HepG2 (cell line): ENCODE measurements around the gene NRN1L. TPM values are rescaled to one million over a fixed set of nuclear protein-coding genes. Genes with fewer than 3 reads are reported as not detected.

Experiments
- ATF7 ChIP-seq, 2 experiments: fragments of 450-650 bp in 1 of 2; sonication (generic) in 1 of 2; formaldehyde crosslinking in 1 of 2; IDR thresholded peaks; 2 replicates each; pipeline versions ENCODE4 v1.4.0 to v1.6.1; 2016 to 2020; ENCODE audit warnings: antibody characterized with exemption in 1 of 2, mild to moderate bottlenecking in 1 of 2, missing genetic modification reagents in 1 of 2
- DMAP1 ChIP-seq: IDR thresholded peaks from 2 replicates; pipeline ENCODE4 v1.6.1; 2016
- HBP1 ChIP-seq: IDR thresholded peaks from 2 replicates; pipeline ENCODE4 v1.6.1; 2016; ENCODE audit warnings: low read depth, control low read depth
- ISL2 ChIP-seq: sonication (generic); formaldehyde crosslinking; IDR thresholded peaks from 2 replicates; pipeline ENCODE4 v1.5.0; 2020; ENCODE audit warnings: missing genetic modification reagents
- KLF11 ChIP-seq: IDR thresholded peaks from 2 replicates; pipeline ENCODE4 v1.6.1; 2016; ENCODE audit warnings: missing compliant biosample characterization
- MYPOP ChIP-seq: sonication (generic); formaldehyde crosslinking; IDR thresholded peaks from 2 replicates; pipeline ENCODE4 v1.8.1; 2023; ENCODE audit warnings: mild to moderate bottlenecking, moderate library complexity, missing genetic modification reagents
- NFATC3 ChIP-seq: sonication (generic); formaldehyde crosslinking; IDR thresholded peaks from 2 replicates; pipeline ENCODE4 v1.5.1; 2020; ENCODE audit warnings: mild to moderate bottlenecking, missing genetic modification reagents
- NR2C2 ChIP-seq: sonication (generic); formaldehyde crosslinking; IDR thresholded peaks from 2 replicates; pipeline ENCODE4 v1.4.0; 2020; ENCODE audit warnings: missing genetic modification reagents, mild to moderate bottlenecking, moderate library complexity, borderline replicate concordance
- RARA ChIP-seq: IDR thresholded peaks from 2 replicates; pipeline ENCODE4 v1.6.1; 2016; ENCODE audit warnings: missing genetic modification reagents, missing compliant biosample characterization
- SAP130 ChIP-seq: IDR thresholded peaks from 2 replicates; pipeline ENCODE4 v1.6.1; 2016; ENCODE audit warnings: low read depth
- THAP11 ChIP-seq: IDR thresholded peaks from 2 replicates; pipeline ENCODE4 v1.6.1; 2016; ENCODE audit warnings: missing biosample characterization, missing genetic modification reagents
- ZC3H13 ChIP-seq: sonication (generic); formaldehyde crosslinking; IDR thresholded peaks from 2 replicates; pipeline ENCODE4 v1.8.1; 2023; ENCODE audit warnings: mild to moderate bottlenecking, missing genetic modification reagents, moderate library complexity
- ZNF30 ChIP-seq: sonication (generic); formaldehyde crosslinking; IDR thresholded peaks from 2 replicates; pipeline ENCODE4 v1.5.0; 2020; ENCODE audit warnings: mild to moderate bottlenecking, missing genetic modification reagents
- ZNF550 ChIP-seq: sonication (generic); formaldehyde crosslinking; IDR thresholded peaks from 2 replicates; pipeline ENCODE4 v1.4.0; 2020; ENCODE audit warnings: mild to moderate bottlenecking, missing genetic modification reagents, borderline replicate concordance
- ZNF75D ChIP-seq: sonication (generic); formaldehyde crosslinking; IDR thresholded peaks from 2 replicates; pipeline ENCODE4 v1.8.1; 2023; ENCODE audit warnings: missing genetic modification reagents, mild to moderate bottlenecking, borderline replicate concordance
- polyA plus RNA-seq, 8 experiments: library from polyadenylated mRNA; depleted of rRNA in 3 of 8; stranded (reverse) in 7 of 8; unstranded in 1 of 8; fragments of >200 nt; fragmentation: Illumina TruSeq in 4 of 8; extraction: Trizol in 4 of 8; gene quantifications; 2 replicates each; pipeline versions ENCODE4 v1.2.1 to v1.2.3, GENCODE V29; 2011 to 2016; ENCODE audit warnings: low read depth in 4 of 8, missing spikeins in 1 of 8, mixed read lengths in 1 of 8; ENCODE audit not compliant: insufficient read depth in 1 of 8
- total RNA-seq, 5 experiments: library from RNA; depleted of rRNA; stranded (reverse); fragments of >200 nt; fragmentation: Illumina TruSeq; extraction: Trizol; gene quantifications; 2 replicates each; pipeline ENCODE4 v1.2.3, GENCODE V29; 2016; ENCODE audit warnings: low read depth in 1 of 5
- TF ChIP-seq, protein P1 (sequence below): sonication (generic); formaldehyde crosslinking; IDR thresholded peaks from 2 replicates; pipeline ENCODE4 v1.4.0; 2020; ENCODE audit warnings: missing genetic modification reagents, mild to moderate bottlenecking, borderline replicate concordance
- TF ChIP-seq, protein P2 (sequence below): sonication (generic); formaldehyde crosslinking; IDR thresholded peaks from 2 replicates; pipeline ENCODE4 v1.5.0; 2020; ENCODE audit warnings: missing genetic modification reagents
- TF ChIP-seq, protein P3 (sequence below): sonication (generic); formaldehyde crosslinking; IDR thresholded peaks from 2 replicates; pipeline ENCODE4 v1.4.0; 2020; ENCODE audit warnings: low read depth, mild to moderate bottlenecking, missing genetic modification reagents

NRN1L gene
- total and polyA plus RNA-seq, 2 of the 13 experiments (the other 11 are each of a cell fraction or from before 2014, with no cell fraction given): 0.53 to 1.2 TPM

DNA sequence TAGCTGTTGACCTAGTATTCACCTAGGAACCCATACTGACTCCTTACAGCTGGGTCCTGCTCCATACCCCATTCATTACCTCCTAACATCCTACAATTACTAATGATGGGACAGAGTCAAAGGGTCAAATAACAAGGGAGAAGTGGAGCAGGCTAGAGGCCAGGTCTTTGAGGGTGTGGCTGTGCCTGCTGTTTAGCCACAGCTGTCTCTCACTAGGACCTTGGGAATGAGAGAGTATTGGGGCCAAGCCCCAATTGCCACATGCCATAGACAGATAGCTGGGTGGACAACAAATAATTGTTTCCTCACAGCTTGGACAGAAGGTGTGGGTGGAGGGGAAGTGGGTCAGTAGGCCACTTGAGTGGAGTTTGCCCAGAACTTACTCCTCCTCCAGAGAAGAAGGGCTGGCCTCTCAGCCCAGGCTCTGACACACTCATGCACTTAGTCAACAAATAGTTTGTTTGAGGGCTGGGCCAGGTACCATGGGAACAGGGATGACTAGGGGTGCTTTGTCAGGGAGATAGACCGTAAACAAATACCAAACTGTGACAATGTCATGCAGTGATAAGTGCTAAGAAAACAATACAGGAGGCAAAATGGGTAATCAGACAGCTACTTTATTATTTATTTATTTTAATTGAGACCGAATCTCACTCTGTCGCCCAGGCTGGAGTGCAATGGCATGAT is 27.0 kb upstream of the NRN1L start (continued):
- TF ChIP-seq, protein P1, sequence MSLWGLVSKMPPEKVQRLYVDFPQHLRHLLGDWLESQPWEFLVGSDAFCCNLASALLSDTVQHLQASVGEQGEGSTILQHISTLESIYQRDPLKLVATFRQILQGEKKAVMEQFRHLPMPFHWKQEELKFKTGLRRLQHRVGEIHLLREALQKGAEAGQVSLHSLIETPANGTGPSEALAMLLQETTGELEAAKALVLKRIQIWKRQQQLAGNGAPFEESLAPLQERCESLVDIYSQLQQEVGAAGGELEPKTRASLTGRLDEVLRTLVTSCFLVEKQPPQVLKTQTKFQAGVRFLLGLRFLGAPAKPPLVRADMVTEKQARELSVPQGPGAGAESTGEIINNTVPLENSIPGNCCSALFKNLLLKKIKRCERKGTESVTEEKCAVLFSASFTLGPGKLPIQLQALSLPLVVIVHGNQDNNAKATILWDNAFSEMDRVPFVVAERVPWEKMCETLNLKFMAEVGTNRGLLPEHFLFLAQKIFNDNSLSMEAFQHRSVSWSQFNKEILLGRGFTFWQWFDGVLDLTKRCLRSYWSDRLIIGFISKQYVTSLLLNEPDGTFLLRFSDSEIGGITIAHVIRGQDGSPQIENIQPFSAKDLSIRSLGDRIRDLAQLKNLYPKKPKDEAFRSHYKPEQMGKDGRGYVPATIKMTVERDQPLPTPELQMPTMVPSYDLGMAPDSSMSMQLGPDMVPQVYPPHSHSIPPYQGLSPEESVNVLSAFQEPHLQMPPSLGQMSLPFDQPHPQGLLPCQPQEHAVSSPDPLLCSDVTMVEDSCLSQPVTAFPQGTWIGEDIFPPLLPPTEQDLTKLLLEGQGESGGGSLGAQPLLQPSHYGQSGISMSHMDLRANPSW (CRISPR knock-in tag): no peak
- peak; percentile 98 for TF ChIP-seq SAP130 (CRISPR knock-in tag)
- no peak for TF ChIP-seq ATF7 (IDR thresholded peaks at IDR 0.05)
- TF ChIP-seq ATF7 (CRISPR knock-in tag; IDR thresholded peaks at IDR 0.05): no peak
- TF ChIP-seq HBP1: no peak
- TF ChIP-seq ZC3H13 (CRISPR knock-in tag): no peak
- peak; percentile 81 for TF ChIP-seq RARA
- no peak for TF ChIP-seq ZNF75D (CRISPR knock-in tag)
- TF ChIP-seq THAP11: peak; percentile 84
- TF ChIP-seq MYPOP: peak; percentile 52; the same call in 1 of the 2 replicates
- TF ChIP-seq, protein P2, sequence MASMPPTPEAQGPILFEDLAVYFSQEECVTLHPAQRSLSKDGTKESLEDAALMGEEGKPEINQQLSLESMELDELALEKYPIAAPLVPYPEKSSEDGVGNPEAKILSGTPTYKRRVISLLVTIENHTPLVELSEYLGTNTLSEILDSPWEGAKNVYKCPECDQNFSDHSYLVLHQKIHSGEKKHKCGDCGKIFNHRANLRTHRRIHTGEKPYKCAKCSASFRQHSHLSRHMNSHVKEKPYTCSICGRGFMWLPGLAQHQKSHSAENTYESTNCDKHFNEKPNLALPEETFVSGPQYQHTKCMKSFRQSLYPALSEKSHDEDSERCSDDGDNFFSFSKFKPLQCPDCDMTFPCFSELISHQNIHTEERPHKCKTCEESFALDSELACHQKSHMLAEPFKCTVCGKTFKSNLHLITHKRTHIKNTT (CRISPR knock-in tag): no peak
- no peak for TF ChIP-seq ZNF30
- TF ChIP-seq NR2C2: peak; percentile 14; the same call in 1 of the 2 replicates
- TF ChIP-seq, protein P3, sequence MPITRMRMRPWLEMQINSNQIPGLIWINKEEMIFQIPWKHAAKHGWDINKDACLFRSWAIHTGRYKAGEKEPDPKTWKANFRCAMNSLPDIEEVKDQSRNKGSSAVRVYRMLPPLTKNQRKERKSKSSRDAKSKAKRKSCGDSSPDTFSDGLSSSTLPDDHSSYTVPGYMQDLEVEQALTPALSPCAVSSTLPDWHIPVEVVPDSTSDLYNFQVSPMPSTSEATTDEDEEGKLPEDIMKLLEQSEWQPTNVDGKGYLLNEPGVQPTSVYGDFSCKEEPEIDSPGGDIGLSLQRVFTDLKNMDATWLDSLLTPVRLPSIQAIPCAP (CRISPR knock-in tag): no peak
- no peak for TF ChIP-seq ISL2
- TF ChIP-seq ZNF550 (CRISPR knock-in tag): no peak
- peak; percentile 29; the same call in 1 of the 2 replicates for TF ChIP-seq DMAP1
- TF ChIP-seq KLF11 (CRISPR knock-in tag): no peak
- no peak for TF ChIP-seq NFATC3 (CRISPR knock-in tag)
